ENCODE measurements around the gene METTL9. TPM values are rescaled to one million over a fixed set of nuclear protein-coding genes. Genes with fewer than 3 reads are reported as not detected.

METTL9 gene
- total and polyA plus RNA-seq, 2 of the 13 experiments (the other 11 are each of a cell fraction or from before 2014, with no cell fraction given) = 123 to 204 TPM

GRCh38 chr16:21554795-21555585 is 44.4 kb upstream of the METTL9 start (continued):
- no peak for TF ChIP-seq NFIB (CRISPR knock-in tag; IDR thresholded peaks at IDR 0.05; ENCODE audit: borderline replicate concordance)
- TF ChIP-seq, protein P1, sequence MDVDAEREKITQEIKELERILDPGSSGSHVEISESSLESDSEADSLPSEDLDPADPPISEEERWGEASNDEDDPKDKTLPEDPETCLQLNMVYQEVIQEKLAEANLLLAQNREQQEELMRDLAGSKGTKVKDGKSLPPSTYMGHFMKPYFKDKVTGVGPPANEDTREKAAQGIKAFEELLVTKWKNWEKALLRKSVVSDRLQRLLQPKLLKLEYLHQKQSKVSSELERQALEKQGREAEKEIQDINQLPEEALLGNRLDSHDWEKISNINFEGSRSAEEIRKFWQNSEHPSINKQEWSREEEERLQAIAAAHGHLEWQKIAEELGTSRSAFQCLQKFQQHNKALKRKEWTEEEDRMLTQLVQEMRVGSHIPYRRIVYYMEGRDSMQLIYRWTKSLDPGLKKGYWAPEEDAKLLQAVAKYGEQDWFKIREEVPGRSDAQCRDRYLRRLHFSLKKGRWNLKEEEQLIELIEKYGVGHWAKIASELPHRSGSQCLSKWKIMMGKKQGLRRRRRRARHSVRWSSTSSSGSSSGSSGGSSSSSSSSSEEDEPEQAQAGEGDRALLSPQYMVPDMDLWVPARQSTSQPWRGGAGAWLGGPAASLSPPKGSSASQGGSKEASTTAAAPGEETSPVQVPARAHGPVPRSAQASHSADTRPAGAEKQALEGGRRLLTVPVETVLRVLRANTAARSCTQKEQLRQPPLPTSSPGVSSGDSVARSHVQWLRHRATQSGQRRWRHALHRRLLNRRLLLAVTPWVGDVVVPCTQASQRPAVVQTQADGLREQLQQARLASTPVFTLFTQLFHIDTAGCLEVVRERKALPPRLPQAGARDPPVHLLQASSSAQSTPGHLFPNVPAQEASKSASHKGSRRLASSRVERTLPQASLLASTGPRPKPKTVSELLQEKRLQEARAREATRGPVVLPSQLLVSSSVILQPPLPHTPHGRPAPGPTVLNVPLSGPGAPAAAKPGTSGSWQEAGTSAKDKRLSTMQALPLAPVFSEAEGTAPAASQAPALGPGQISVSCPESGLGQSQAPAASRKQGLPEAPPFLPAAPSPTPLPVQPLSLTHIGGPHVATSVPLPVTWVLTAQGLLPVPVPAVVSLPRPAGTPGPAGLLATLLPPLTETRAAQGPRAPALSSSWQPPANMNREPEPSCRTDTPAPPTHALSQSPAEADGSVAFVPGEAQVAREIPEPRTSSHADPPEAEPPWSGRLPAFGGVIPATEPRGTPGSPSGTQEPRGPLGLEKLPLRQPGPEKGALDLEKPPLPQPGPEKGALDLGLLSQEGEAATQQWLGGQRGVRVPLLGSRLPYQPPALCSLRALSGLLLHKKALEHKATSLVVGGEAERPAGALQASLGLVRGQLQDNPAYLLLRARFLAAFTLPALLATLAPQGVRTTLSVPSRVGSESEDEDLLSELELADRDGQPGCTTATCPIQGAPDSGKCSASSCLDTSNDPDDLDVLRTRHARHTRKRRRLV (CRISPR knock-in tag; IDR thresholded peaks at IDR 0.05) = no peak; the same call in 1 of the 2 replicates
- no peak for TF ChIP-seq ZBTB1 (CRISPR knock-in tag; IDR thresholded peaks at IDR 0.05; ENCODE audit: borderline replicate concordance)
- TF ChIP-seq MZF1 (CRISPR knock-in tag; IDR thresholded peaks at IDR 0.05; ENCODE audit: borderline replicate concordance) = no peak
- TF ChIP-seq, protein P2, sequence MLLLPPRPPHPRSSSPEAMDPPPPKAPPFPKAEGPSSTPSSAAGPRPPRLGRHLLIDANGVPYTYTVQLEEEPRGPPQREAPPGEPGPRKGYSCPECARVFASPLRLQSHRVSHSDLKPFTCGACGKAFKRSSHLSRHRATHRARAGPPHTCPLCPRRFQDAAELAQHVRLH (CRISPR knock-in tag; IDR thresholded peaks at IDR 0.05; ENCODE audit: borderline replicate concordance, low read depth) = peak; percentile 97; the same call in 1 of the 2 replicates
- TF ChIP-seq ZNF552 (CRISPR knock-in tag; IDR thresholded peaks at IDR 0.05; ENCODE audit: borderline replicate concordance) = 0 out of 2 replicates have a peak, but pooled peaks have one; percentile 8
- TF ChIP-seq ARID4A (CRISPR knock-in tag; IDR thresholded peaks at IDR 0.05; ENCODE audit: borderline replicate concordance) = peak; percentile 83; the same call in 1 of the 2 replicates
- no peak for TF ChIP-seq ZNF530 (CRISPR knock-in tag; IDR thresholded peaks at IDR 0.05; ENCODE audit: low read depth)
- TF ChIP-seq SKI (IDR thresholded peaks at IDR 0.05; ENCODE audit: partially characterized antibody) = peak; percentile 63
- peak; percentile 81; the same call in 1 of the 2 replicates for TF ChIP-seq ZNF746 (CRISPR knock-in tag; IDR thresholded peaks at IDR 0.05)
- TF ChIP-seq, protein P3, sequence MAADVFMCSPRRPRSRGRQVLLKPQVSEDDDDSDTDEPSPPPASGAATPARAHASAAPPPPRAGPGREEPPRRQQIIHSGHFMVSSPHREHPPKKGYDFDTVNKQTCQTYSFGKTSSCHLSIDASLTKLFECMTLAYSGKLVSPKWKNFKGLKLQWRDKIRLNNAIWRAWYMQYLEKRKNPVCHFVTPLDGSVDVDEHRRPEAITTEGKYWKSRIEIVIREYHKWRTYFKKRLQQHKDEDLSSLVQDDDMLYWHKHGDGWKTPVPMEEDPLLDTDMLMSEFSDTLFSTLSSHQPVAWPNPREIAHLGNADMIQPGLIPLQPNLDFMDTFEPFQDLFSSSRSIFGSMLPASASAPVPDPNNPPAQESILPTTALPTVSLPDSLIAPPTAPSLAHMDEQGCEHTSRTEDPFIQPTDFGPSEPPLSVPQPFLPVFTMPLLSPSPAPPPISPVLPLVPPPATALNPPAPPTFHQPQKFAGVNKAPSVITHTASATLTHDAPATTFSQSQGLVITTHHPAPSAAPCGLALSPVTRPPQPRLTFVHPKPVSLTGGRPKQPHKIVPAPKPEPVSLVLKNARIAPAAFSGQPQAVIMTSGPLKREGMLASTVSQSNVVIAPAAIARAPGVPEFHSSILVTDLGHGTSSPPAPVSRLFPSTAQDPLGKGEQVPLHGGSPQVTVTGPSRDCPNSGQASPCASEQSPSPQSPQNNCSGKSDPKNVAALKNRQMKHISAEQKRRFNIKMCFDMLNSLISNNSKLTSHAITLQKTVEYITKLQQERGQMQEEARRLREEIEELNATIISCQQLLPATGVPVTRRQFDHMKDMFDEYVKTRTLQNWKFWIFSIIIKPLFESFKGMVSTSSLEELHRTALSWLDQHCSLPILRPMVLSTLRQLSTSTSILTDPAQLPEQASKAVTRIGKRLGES (CRISPR knock-in tag; IDR thresholded peaks at IDR 0.05; ENCODE audit: borderline replicate concordance) = no peak
- peak; percentile 87 for TF ChIP-seq ZFX (CRISPR knock-in tag; IDR thresholded peaks at IDR 0.05; ENCODE audit: low read depth)
- TF ChIP-seq ZSCAN31 (CRISPR knock-in tag; IDR thresholded peaks at IDR 0.05; ENCODE audit: low read depth) = peak; percentile 97
- TF ChIP-seq ZNF576 (CRISPR knock-in tag; IDR thresholded peaks at IDR 0.05) = peak; percentile 69; the same call in 1 of the 2 replicates
- TF ChIP-seq DMAP1 (CRISPR knock-in tag; IDR thresholded peaks at IDR 0.05) = peak; percentile 80

All from HepG2 (cell line).